HCT116 (cell line): ENCODE measurements around the gene TMEM258. TPM values are rescaled to one million over a fixed set of nuclear protein-coding genes. Genes with fewer than 3 reads are reported as not detected.

Experiments
- ATAC-seq: fragments of 200-7000 bp; cut with Tn5 transposase; 2 replicates; pipeline ENCODE4 v1.9.1; 2020; ENCODE audit warnings: mild to moderate bottlenecking, moderate library complexity
- BruUV-seq: library from RNA; stranded (reverse); fragments of 400-500 nt; replicated peaks from 2 replicates; lab custom pipeline; 2021; lab: Mats Ljungman, UMichigan
- CTCF ChIA-PET: fragments of 300-600 bp; sonication (Branson Sonifier 250); formaldehyde crosslinking; loops from one replicate; lab custom pipeline; 2021; ENCODE audit warnings: antibody characterized with exemption; lab: Charles Lee
- POLR2A ChIA-PET: fragments of 300-600, 350-600 bp; sonication (Branson Sonifier 250); formaldehyde crosslinking; loops from one replicate; lab custom pipeline; 2021; ENCODE audit warnings: antibody characterized with exemption; lab: Charles Lee
- RAD21 ChIA-PET, 2 experiments: fragments of 300-600 bp; sonication (Branson Sonifier 250); formaldehyde crosslinking; loops; one replicate each; lab custom pipeline; 2023; ENCODE audit warnings: low total read pairs in 2 of 2; ENCODE audit not compliant: uncharacterized antibody in 2 of 2, unreplicated experiment in 2 of 2, low non-redundant PET in 1 of 2; lab: Charles Lee
- DNase-seq: peaks from one replicate; pipeline ENCODE4 v3.0.0-alpha.2; 2010; ENCODE audit warnings: low read depth, low spot score
- H2AFZ ChIP-seq: fragments of 200-600 bp; shearing (Covaris generic), sonication (generic); 2 replicates; pipeline ENCODE4 v1.6.1; 2017; ENCODE audit warnings: low read depth, mixed run types, mixed read lengths, antibody characterized with exemption, low read length; ENCODE audit not compliant: poor library complexity, severe bottlenecking
- H3K27ac ChIP-seq: 2 replicates; pipeline ENCODE4 v1.5.1; 2012; ENCODE audit warnings: low read depth, low read length
- H3K27me3 ChIP-seq: fragments of 200-600 bp; sonication (generic); 2 replicates; pipeline ENCODE4 v1.6.1; 2016; ENCODE audit warnings: mixed run types, low read length, mixed read lengths; ENCODE audit not compliant: insufficient read depth
- H3K36me3 ChIP-seq, 2 experiments: fragments of 200-500 bp in 1 of 2; fragments of 200-600 bp in 1 of 2; sonication (Bioruptor generic) in 1 of 2; sonication (generic) in 1 of 2; 2 replicates each; pipeline versions ENCODE4 v1.5.1 to v1.6.1; 2014 to 2016; ENCODE audit warnings: low read length in 2 of 2, inconsistent platforms in 1 of 2, mixed read lengths in 1 of 2, mixed run types in 1 of 2; ENCODE audit not compliant: insufficient read depth in 2 of 2, control insufficient read depth in 1 of 2
- H3K4me1 ChIP-seq, 2 experiments: fragments of 200-600 bp in 1 of 2; sonication (generic) in 1 of 2; 2 replicates each; pipeline versions ENCODE4 v1.5.1 to v1.6.1; 2012 to 2017; ENCODE audit warnings: low read length in 2 of 2, inconsistent platforms in 1 of 2, mild to moderate bottlenecking in 1 of 2, mixed read lengths in 1 of 2, mixed run types in 1 of 2, moderate library complexity in 1 of 2; ENCODE audit not compliant: insufficient read depth in 2 of 2, control insufficient read depth in 1 of 2
- H3K4me2 ChIP-seq: fragments of 200-600 bp; sonication (generic); 2 replicates; pipeline ENCODE4 v1.6.1; 2017; ENCODE audit warnings: mixed run types, low read length, mixed read lengths
- H3K4me3 ChIP-seq, 2 experiments: fragments of 200-600 bp in 1 of 2; sonication (generic) in 1 of 2; replicated peaks in 1 of 2; 2 replicates each; pipeline ENCODE4 v1.5.1; 2011 to 2016; ENCODE audit warnings: low read length in 2 of 2, control low read depth in 1 of 2, low read depth in 1 of 2, mild to moderate bottlenecking in 1 of 2, mixed read lengths in 1 of 2, mixed run types in 1 of 2
- H3K79me2 ChIP-seq: fragments of 200-600 bp; sonication (generic); 2 replicates; pipeline ENCODE4 v1.6.1; 2017; ENCODE audit warnings: mild to moderate bottlenecking, mixed run types, low read length, moderate library complexity, mixed read lengths; ENCODE audit not compliant: insufficient read depth
- H3K9ac ChIP-seq: fragments of 200-600 bp; sonication (generic); 2 replicates; pipeline ENCODE4 v1.6.1; 2016; ENCODE audit warnings: low read length, mixed read lengths
- H3K9me2 ChIP-seq: fragments of 200-600 bp; sonication (generic), shearing (Covaris generic); 2 replicates; pipeline ENCODE4 v1.6.1; 2017; ENCODE audit warnings: mixed run types, mild to moderate bottlenecking, moderate library complexity; ENCODE audit not compliant: insufficient read depth
- H3K9me3 ChIP-seq, 2 experiments: fragments of 200-500 bp in 1 of 2; fragments of 200-600 bp in 1 of 2; sonication (Bioruptor generic) in 1 of 2; sonication (generic) in 1 of 2; 2 replicates each; pipeline ENCODE4 v1.6.1; 2014 to 2017; ENCODE audit warnings: low read length in 2 of 2, mixed read lengths in 2 of 2, inconsistent platforms in 1 of 2, low read depth in 1 of 2, mild to moderate bottlenecking in 1 of 2, mixed run types in 1 of 2, moderate library complexity in 1 of 2; ENCODE audit not compliant: control insufficient read depth in 1 of 2, insufficient read depth in 1 of 2
- H4K20me1 ChIP-seq: fragments of 200-600 bp; sonication (generic), shearing (Covaris generic); 2 replicates; pipeline ENCODE4 v1.6.1; 2017; ENCODE audit warnings: mixed run types, mild to moderate bottlenecking, moderate library complexity; ENCODE audit not compliant: insufficient read depth
- CTCF ChIP-seq, 3 experiments: fragments of 200-600 bp in 1 of 3; sonication (generic) in 1 of 3; IDR thresholded peaks in 2 of 3; conservative IDR thresholded peaks in 1 of 3; 2 replicates each; pipeline ENCODE4 v1.5.1; 2012 to 2017; ENCODE audit warnings: low read depth in 2 of 3, low read length in 2 of 3, antibody characterized with exemption in 1 of 3, borderline replicate concordance in 1 of 3, control low read depth in 1 of 3, mild to moderate bottlenecking in 1 of 3, mixed read lengths in 1 of 3, mixed run types in 1 of 3, moderate library complexity in 1 of 3; ENCODE audit not compliant: insufficient read depth in 1 of 3
- EGR1 ChIP-seq: IDR thresholded peaks from 2 replicates; pipeline ENCODE4 v1.6.1; 2012; ENCODE audit warnings: low read depth
- TCF7L2 ChIP-seq: IDR thresholded peaks from 2 replicates; pipeline ENCODE4 v1.7.0; 2011; ENCODE audit warnings: borderline replicate concordance, inconsistent platforms; ENCODE audit not compliant: insufficient read depth, insufficient read length; ENCODE audit errors: extremely low read depth
- ZNF274 ChIP-seq: fragments of 200-500 bp; sonication (Bioruptor generic); IDR thresholded peaks from 2 replicates; pipeline ENCODE4 v1.6.1; 2014; ENCODE audit warnings: mild to moderate bottlenecking, low read depth, low read length, inconsistent platforms
- intact Hi-C: fragments of 100-400 bp; cut with micrococcal nuclease; formaldehyde crosslinking; loops from 2 replicates; pipeline ENCODE4 v1.10.0; 2022
- total RNA-seq: library from RNA; stranded (reverse); gene quantifications from one replicate; pipeline ENCODE4 v1.2.1, GENCODE V29; 2021; ENCODE audit not compliant: unreplicated experiment

The TMEM258 gene
- total RNA-seq, 1 experiment from 2014 or later: 160 TPM

- Histone ChIP-seq H3K4me1 (no peaks in the 10 kb centered on the region), H3K4me2 (no peak overlapping the region), H3K9me2 (no peaks in the 10 kb centered on the region), H3K9me3 (no peaks in the 10 kb centered on the region), H3K27ac (no peak overlapping the region), H3K27me3 (no peaks in the 10 kb centered on the region), H4K20me1 (no peaks in the 10 kb centered on the region), H3K4me3 (no peak overlapping the region), H3K79me2 (no peaks in the 10 kb centered on the region), H3K9ac (no peak overlapping the region), H2AFZ (no peak overlapping the region), H3K36me3 (peaks cover 7 to 25% of the 10 kb centered on the region in 2 experiments; a peak in 3 of 4 replicates)
- ATAC-seq (no peak), DNase-seq (no peak)
- POLR2A ChIA-PET: interaction anchor here (1.4 to 2.0 kb wide), 2 partner anchors 12 to 32 kb away, joined by 3 to 6 read pairs; partner anchors contain the start of genes FEN1 and TMEM258
- TF ChIP-seq EGR1 (no peak), TCF7L2 (no peak), CTCF (IDR thresholded peaks at IDR 0.05 in 2 of 3, conservative IDR thresholded peaks at IDR 0.05 in 1 of 3; ENCODE audit: borderline replicate concordance in 1 of 3, insufficient read depth in 1 of 3, low read depth in 2 of 3, low read length in 2 of 3) (no peak), ZNF274 (no peak)
- intact Hi-C loops: no loop called here
- no TSS peak for BruUV-seq
- CTCF ChIA-PET: interaction anchor here (0.9 to 1.4 kb wide), 2 partner anchors 11 to 31 kb away, joined by 3 read pairs; no protein-coding TSS in a partner anchor
- RAD21 ChIA-PET: no interaction called here
Measured at GRCh38 chr11:61779666-61780525, 12.5 kb downstream of the TMEM258 start.
